GM20000 (cell line): ENCODE measurements around the gene C1QTNF9B.

Experiments used
- DNase-seq: peaks from one replicate; pipeline ENCODE4 v3.0.0; 2012; ENCODE audit warnings: low spot score
- CTCF ChIP-seq: IDR thresholded peaks from 2 replicates; pipeline ENCODE4 v1.5.1; 2012; ENCODE audit warnings: mild to moderate bottlenecking, control low read depth; ENCODE audit errors: extremely low read depth, missing control alignments

C1QTNF9B gene

GRCh38 chr13:23922005-23922932 is 25.0 kb upstream of the C1QTNF9B start:
- TF ChIP-seq CTCF = no peak
- DNase-seq = no peak

GRCh38 chr13:23921451-23921888 is 24.2 kb upstream of the C1QTNF9B start:
- DNase-seq = peak; percentile 44

GRCh38 chr13:23919006-23919405 is 21.7 kb upstream of the C1QTNF9B start:
- no peak for DNase-seq
- no peak for TF ChIP-seq CTCF

More at GRCh38 chr13:23921451-23921888, 24.2 kb upstream of the C1QTNF9B start:
- peak; percentile 42 for TF ChIP-seq CTCF

GRCh38 chr13:23918208-23918607 is 20.9 kb upstream of the C1QTNF9B start:
- DNase-seq = no peak
- TF ChIP-seq CTCF = no peak

- no peak for DNase-seq
- no peak for TF ChIP-seq CTCF
Measured at GRCh38 chr13:23915308-23915707, 18.0 kb upstream of the C1QTNF9B start.

- no peak for DNase-seq
- no peak for TF ChIP-seq CTCF
Measured at GRCh38 chr13:23912469-23912868, 15.2 kb upstream of the C1QTNF9B start.

GRCh38 chr13:23909606-23910005 is 12.3 kb upstream of the C1QTNF9B start:
- TF ChIP-seq CTCF = no peak
- DNase-seq = no peak
